Islet of Langerhans (tissue), 1 donor: ENCODE data around the gene LILRB5.
"Not testable (repeated sequence)": the region's sequence is repeated elsewhere in the genome, so short reads cannot be mapped to it uniquely, and the experiment has no call there.

ENCODE experiments used
- FAIRE-seq: peaks from one replicate; lab custom pipeline; 2011; peaks lifted over from hg19 to GRCh38; lab: Jason Lieb, UNC

Gene LILRB5

GRCh38 chr19:54242234-54242633 is 14.8 kb downstream of the LILRB5 start:
- FAIRE-seq, result not testable (repeated sequence)

- FAIRE-seq, result not testable (repeated sequence)
Observed at GRCh38 chr19:54240372-54241336, 16.4 kb downstream of the LILRB5 start.

DNA sequence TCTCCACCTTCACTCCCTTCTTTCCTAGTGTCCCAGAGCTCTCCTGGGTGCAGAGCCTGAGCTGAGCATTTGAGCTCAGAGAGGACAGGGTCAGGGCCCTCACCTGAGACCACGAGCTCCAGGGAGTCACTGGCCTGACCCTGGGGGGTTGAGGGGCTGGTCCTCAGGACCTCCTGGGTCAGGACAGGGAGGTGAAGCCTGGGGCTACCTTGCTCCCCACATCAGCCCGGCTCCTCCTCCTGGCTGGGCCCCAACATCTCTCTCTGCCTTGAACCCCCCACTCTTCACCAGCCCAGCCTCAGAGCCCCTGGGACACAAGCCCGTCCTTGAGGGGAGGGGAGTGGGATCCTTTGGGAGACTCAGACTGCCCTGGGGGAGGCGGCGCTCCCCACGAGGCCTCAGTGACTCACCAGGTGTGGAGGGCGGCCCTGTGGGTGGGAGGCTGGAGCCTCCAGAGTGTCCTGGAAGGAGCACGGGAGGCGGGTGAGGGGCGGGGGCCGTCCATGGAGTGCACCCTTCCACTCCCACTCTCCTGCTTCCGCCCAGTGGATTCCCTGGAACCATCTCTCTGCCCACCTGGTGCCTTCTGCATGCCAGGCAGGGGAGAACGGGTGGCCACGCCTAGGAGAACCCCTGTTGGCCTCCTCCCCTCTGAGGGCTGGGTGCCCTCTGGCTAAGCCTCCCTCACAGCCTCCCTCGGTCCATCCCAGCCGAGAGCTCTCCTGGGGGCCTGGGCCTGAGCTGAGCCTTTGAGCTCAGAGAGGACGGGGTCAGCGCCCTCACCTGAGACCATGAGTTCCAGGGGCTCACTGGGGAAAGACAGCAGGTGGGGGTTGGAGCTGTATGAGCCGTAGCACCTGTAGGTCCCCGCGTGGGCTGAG is 17.3 kb downstream of the LILRB5 start:
- FAIRE-seq, result not testable (repeated sequence)

DNA sequence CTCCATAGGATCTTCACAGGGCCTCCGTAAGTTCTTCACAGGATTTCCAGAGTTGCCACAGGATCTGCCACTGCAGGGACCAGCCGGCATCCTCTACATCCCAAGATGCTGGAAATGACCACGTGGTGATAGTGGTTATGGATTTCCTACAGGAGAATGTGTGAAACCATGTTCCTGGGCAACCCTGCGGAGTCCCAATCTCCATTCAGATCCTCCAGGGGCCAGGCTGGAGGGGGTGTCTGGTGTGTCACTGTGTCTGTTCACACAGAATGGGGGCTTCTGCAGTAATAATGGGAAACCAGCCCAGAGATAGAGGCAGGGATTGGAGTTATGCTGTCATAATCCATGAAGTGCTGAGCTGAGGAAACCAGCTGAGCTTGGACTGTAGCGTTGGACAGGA is 23.1 kb downstream of the LILRB5 start:
- FAIRE-seq, result no peak

DNA sequence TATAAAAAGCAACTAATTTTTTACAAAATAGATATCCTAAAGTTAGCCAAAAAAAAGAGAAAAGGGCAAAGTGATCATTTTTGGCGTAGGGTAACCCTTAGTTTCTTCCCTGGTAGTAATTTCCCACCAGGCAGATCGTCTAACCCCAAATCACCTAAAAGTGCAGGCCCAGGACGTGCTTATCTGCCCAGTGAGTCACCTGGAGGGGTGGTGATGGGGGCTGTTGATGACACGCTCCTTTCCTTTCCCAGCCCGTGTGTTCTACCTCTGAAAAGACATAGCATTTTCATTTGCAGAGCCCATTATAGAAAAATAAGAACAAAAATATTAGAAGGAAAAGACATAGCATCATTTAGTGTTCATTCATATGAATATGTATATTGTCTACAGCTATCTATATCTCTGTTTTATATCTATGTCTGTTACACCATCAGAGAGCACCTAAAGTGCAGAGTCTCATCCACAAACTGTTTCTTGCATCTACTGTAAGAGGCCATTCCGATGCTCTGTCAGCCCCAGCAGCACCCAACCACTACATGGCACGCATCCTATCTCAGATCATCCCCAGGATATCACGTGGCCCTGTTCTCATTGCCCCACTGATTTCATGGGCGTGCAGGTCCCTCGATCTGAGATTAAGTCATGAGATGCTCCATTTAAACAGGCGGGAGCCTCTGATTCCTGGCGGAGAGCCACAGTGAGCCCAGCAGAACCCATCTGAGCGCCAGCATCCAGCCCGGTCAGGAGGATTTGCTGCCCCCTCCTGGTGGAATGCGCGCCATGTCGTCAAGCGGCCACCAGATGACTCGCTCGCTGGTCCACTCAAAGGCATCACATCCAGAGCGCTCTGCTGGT is 25.8 kb downstream of the LILRB5 start:
- FAIRE-seq, result peak; percentile 45

DNA sequence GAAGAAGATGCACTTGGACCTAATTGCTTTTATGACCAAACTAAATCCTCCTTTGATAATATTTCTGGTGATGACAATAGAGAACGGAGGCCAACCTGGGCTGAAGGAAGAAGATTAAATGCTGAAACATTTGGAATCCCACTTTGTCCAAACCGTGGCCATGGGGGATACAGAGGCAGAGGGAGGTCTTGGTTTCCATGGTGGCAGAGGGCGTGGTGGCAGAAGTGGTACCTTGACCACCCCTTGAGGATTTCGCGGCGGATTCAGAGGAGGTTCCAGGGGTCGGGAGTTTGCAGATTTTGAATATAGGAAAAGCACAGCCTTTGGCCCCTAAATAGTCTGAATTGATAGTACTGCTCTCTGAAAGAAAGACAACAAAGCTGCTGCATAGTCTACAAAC is 27.0 kb downstream of the LILRB5 start:
- FAIRE-seq, result no peak

DNA sequence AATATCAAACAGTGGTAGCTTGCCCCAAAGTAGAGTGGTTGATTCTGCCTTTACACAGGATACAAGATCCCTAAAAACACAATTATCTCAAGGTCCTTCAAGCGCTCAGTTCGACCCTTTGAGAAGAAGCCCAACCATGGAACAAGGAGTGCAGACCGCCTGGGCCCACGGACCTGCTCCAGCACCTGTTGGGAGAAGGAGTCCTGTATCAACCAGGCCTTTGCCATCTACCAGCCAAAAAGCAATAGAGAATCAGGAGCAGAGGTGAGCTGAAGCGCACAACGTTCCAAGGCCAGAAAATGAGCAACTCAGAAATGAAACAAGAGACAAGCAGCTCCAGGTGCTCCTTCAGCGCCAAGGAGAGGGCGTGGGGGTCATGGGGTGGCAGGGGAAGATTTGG is 27.9 kb downstream of the LILRB5 start:
- FAIRE-seq, result no peak

- FAIRE-seq, result not testable (repeated sequence)
Observed at GRCh38 chr19:54224619-54225018, 32.5 kb downstream of the LILRB5 start.

DNA sequence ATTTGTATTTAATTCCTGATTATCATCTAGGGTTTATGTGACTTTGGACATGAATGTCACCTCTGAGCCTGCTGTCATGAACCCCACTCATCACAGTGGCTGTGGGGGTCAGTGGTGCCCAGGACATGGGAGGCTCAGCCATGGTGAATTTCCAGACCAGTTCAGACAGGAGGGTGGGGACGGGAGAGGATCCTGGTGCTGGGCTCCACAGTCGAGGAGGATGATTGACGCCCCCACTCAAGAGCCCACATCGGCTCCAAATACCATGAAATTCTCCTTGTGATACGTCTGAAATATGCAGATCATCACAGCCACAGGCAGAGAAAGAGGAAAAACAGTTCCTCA is 33.2 kb downstream of the LILRB5 start:
- not testable (repeated sequence) for FAIRE-seq

GRCh38 chr19:54223277-54223936 is 33.7 kb downstream of the LILRB5 start:
- not testable (repeated sequence) for FAIRE-seq

GRCh38 chr19:54222474-54223276 is 34.4 kb downstream of the LILRB5 start, which contains the start of gene LILRB3:
LILRB3 (minus strand) TSS chr19:54223007; CDS start chr19:54222976, 31 bp downstream.
- FAIRE-seq, result not testable (repeated sequence)

DNA sequence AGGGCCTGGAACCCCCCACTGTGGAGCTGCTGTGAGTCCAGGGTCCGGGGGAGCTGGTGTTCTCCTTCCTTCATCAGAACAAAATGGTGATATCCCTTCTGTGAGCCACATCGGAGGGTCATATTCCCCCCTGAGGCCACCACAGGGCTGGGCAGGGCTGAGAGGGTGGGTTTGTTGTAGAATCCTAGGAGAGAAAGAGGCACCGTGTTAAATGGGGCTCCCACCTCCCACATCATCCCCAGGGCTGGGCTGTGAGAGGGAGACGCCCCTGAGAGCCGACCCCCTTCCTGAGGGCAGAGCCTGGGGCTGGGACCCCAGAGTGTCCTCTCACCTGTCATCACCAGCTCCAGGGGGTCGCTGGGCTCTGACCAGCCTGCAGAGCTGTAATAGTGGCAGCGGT is 35.1 kb downstream of the LILRB5 start:
- FAIRE-seq, result not testable (repeated sequence)

- FAIRE-seq, result not testable (repeated sequence)
Observed at GRCh38 chr19:54219702-54220101, 37.4 kb downstream of the LILRB5 start.

- no peak for FAIRE-seq
Observed at GRCh38 chr19:54218960-54219661, 38.0 kb downstream of the LILRB5 start.

DNA sequence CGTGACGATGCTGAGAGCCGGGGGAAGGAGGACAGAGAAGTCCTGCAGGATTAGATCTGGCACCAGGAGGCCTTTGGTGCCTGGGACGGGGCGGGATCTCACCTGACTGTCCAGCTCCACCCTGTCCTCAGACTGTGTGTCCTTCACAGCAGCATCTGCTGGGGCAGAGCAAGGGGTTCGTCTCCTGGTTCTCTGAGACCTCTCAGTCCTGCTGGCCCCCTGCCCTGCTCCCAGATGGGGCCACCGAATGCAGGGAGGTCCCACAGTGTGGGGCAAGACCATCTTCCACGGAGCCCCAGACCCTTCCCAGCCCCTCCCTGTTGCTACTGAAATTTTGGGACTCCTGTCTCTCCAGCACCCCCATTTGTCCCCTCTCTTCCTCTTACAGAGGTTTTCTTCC is 38.8 kb downstream of the LILRB5 start:
- no peak for FAIRE-seq

- not testable (repeated sequence) for FAIRE-seq
Observed at GRCh38 chr19:54217517-54218247, 39.4 kb downstream of the LILRB5 start.

DNA sequence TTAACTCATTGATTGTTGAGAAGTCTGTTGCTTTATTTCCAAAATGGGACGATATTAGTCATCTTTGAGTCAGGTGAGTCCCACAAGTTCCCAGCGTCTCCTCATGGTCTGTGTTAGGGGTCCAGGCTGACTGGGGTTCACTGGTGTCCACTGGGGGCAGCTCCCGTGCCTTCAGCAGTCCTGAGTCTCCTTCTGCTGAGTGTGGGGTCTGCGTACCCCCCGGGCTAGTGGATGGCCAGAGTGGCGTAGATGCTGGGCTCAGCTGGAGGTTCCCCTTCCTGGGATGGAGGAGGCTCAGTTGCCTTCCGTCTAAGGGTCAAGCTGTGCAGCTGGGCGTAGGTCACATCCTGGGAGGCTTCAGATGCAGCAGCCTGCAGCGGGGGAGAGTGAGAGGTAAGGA is 40.2 kb downstream of the LILRB5 start:
- no peak for FAIRE-seq

GRCh38 chr19:54214734-54215133 is 42.3 kb downstream of the LILRB5 start:
- not testable (repeated sequence) for FAIRE-seq

GRCh38 chr19:54214217-54214616 is 42.9 kb downstream of the LILRB5 start:
- not testable (repeated sequence) for FAIRE-seq
